Activated effector memory CD4-positive, alpha-beta T cell treated with Interleukin-2 at 50 U/mL for 16 hours (primary cell): ENCODE measurements around the gene LY6G5C.
"Not testable (repeated sequence)": the region's sequence is repeated elsewhere in the genome, so short reads cannot be mapped to it uniquely, and the experiment has no call there.

Experiments
- DNase-seq: peaks from one replicate; pipeline ENCODE4 v3.0.0-alpha.2; 2020

LY6G5C gene

GRCh38 chr6:31715022-31715958 is 34.4 kb upstream of the LY6G5C start, which contains the start of gene LY6G6D:
TSS of gene LY6G6D (plus strand) at chr6:31715348. CDS start at chr6:31715356, 8 bp downstream.
- no peak for DNase-seq

DNA sequence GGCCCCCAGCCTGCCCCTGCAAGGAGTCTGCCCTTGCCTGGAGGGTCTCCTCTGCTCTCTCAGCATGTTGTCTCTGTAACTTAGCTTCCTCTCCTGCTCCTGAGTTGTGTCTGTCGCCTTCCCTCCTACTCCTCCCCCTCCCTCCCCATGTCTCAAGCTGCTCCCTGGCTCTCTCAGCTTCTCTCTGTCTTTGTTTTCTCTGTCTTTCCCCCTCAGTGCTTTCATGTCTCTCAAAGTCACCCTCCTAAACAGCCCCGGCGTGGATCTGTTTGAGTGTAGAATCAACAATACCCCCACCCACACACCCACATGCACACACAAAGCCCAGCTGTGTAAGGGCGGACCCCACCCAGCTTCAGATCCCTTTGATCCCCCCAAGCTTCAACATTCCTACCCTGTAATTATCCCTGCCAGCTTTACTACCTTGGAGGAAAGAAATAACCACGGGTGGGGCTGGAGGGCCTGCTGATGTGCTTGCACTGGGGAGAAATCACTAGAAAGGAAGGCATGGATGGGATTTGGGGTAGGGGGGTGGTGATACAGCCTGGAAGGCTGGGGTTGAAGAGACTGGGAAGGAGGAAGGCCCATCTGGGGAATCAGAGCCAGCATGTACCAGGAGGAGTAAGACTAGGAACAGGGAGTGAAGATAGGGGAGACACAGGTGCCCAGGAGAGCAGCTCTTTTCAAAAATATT is 33.3 kb upstream of the LY6G5C start:
- DNase-seq, result no peak

GRCh38 chr6:31713465-31713864 is 32.6 kb upstream of the LY6G5C start:
- DNase-seq, result no peak

DNA sequence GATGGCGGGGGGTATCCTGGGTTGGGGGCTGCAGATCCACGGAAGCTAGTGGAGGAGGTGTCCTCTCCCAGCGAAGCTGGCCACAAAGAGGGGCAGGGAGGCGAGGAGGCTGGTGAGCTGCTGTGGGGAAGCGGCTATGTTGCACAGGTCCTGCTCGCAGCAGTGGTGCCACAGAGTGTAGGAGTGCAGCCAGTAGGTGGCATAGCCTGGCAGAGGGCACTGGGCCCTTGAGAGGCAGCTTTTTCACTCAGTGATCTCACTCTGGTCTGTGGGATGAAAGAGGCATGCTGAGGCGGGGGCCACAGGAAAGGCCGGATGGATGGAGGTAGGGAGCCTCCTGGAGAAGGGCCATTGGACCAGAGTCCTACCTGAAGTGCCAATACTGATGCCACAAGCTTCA is 31.4 kb upstream of the LY6G5C start:
- DNase-seq, result no peak

DNA sequence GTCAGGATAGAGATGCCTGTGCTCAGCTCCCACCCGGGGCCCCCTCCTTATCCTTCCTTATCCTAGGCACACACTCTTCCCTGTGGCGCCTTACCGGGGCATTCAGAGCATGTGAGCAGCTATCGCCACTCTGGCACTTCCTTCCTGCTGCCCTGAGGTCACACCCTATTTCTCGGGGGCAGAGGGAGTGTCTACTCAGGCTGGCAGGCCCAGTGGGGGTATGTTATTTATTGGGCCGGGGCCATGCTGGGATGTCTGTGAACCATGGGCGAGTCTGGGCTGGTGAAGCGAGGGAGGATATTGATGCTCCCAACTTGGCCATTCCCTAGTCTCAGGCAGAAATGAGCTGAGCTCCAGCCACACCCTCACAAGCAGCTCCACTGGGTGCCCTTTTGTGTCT is 30.4 kb upstream of the LY6G5C start:
- DNase-seq, result no peak

- no peak for DNase-seq
Observed at GRCh38 chr6:31710523-31711219, 29.8 kb upstream of the LY6G5C start.

- not testable (repeated sequence) for DNase-seq
Observed at GRCh38 chr6:31709157-31709556, 28.3 kb upstream of the LY6G5C start.

GRCh38 chr6:31708224-31708623 is 27.4 kb upstream of the LY6G5C start:
- DNase-seq, result no peak

DNA sequence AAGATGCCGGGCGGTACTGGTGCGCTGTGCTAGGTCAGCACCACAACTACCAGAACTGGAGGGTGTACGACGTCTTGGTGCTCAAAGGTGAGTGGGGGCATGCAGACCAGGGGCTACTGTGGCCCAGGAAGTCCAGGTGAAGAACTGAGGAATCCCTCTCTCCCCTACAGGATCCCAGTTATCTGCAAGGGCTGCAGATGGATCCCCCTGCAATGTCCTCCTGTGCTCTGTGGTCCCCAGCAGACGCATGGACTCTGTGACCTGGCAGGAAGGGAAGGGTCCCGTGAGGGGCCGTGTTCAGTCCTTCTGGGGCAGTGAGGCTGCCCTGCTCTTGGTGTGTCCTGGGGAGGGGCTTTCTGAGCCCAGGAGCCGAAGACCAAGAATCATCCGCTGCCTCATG is 26.8 kb upstream of the LY6G5C start:
- no peak for DNase-seq

GRCh38 chr6:31706599-31706998 is 25.7 kb upstream of the LY6G5C start, which contains the start of gene LY6G6F:
TSS of gene LY6G6F (plus strand) at chr6:31706866. CDS start at chr6:31706907, 41 bp downstream.
- no peak for DNase-seq

- DNase-seq, result no peak
Observed at GRCh38 chr6:31705931-31706330, 25.1 kb upstream of the LY6G5C start.

GRCh38 chr6:31702819-31703716 is 22.2 kb upstream of the LY6G5C start, which contains the start of gene ABHD16A:
TSS of gene ABHD16A (minus strand) at chr6:31703324. CDS start at chr6:31703281, 43 bp downstream.
- peak; percentile 95 for DNase-seq

- no peak for DNase-seq
Observed at GRCh38 chr6:31702405-31702818, 21.5 kb upstream of the LY6G5C start.

DNA sequence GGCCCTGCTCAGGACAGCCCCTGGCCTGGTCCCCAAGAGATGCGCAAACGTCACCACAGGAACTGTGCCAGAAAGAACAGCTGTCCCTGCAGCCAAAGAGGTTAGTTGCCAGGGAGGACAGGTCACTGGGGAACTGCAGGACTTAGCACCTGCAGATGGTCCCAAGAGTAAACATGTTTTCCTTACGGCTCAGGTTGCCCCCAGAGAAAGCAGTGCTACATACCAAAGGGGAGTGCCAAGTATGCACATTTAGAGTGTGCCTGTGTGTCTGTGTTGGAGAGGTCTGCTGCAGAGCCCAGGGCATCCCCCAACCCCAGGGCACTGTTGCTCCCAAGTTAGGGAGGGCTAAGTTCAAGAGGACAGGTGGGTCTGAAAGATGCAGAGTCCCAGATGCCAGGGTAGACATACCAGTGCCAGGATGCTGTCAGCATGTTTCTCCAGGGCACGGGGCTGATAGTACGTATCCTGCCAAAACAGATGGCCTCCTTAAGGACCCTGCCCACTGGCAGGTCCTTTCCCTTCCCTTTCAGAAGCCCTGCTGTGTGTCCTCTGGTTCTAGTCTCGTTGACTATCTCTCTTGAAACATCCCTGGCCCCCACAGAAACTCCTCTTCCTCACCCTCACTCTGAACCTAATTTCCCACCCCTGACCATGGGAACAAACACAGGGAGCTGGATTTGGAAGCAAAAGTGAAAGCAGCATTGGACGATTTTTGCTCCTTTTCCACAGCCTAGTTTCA is 21.0 kb upstream of the LY6G5C start:
- no peak for DNase-seq

DNA sequence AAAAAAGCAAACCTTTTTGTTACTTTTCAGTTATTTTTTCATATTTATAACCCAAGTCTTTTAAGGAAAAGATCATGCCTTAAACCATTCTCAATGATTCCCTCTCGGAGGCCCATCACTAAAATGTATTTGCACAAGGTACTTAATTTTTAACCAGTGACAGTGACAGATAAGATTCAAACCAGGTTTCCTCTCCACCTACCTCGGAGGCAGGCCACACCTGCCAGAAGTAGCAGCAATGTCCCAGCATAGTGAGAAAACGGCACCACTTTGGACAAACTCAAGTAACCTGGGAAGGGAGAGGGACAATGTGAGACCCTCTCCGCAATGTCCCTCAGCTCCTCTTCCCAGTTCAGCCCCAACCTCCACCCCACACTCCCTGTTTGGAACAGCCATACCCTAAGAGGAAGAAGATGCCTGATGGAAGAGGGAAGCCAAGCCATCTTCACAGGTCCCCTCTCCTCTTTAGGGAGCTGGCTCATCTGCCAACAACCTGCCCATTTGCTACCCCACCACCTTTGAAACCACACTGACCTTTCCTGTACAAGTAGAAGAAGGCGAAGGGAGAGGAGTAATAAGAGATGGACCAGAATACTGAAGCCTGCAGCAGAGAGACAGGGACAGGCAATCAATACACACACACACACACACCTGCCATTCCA is 20.0 kb upstream of the LY6G5C start:
- DNase-seq, result no peak

- no peak for DNase-seq
Observed at GRCh38 chr6:31697555-31697954, 16.7 kb upstream of the LY6G5C start.

- DNase-seq, result no peak
Observed at GRCh38 chr6:31693535-31693934, 12.7 kb upstream of the LY6G5C start.

GRCh38 chr6:31692886-31693285 is 12.0 kb upstream of the LY6G5C start:
- no peak for DNase-seq

GRCh38 chr6:31692353-31692752 is 11.5 kb upstream of the LY6G5C start:
- DNase-seq, result no peak

- no peak for DNase-seq
Observed at GRCh38 chr6:31691564-31692108, 10.8 kb upstream of the LY6G5C start.
